Keratinocyte (primary cell): Measurements from ENCODE around the gene IQCK. TPM values are rescaled to one million over a fixed set of nuclear protein-coding genes. Genes with fewer than 3 reads are reported as not detected.

Experiments used
- DNase-seq: peaks from one replicate; pipeline ENCODE4 v3.0.0-alpha.2; 2011; ENCODE audit warnings: low read depth, missing footprints, low spot score
- FAIRE-seq: peaks from 2 replicates; lab custom pipeline; 2011; peaks lifted over from hg19 to GRCh38; lab: Jason Lieb, UNC
- H2AFZ ChIP-seq: 2 replicates; pipeline ENCODE4 v1.6.0; 2012; ENCODE audit warnings: low read length, control low read depth, inconsistent platforms; ENCODE audit not compliant: control insufficient read depth
- H3K27ac ChIP-seq: 2 replicates; pipeline ENCODE4 v1.5.1; 2011; ENCODE audit warnings: low read length; ENCODE audit not compliant: control insufficient read depth, insufficient read depth
- H3K27me3 ChIP-seq: 3 replicates; pipeline ENCODE4 v1.6.0; 2011; ENCODE audit warnings: low read length; ENCODE audit not compliant: control insufficient read depth, insufficient read depth; ENCODE audit errors: extremely low read depth
- H3K36me3 ChIP-seq, 2 experiments: 2 replicates in 1 of 2; 3 replicates in 1 of 2; pipeline ENCODE4 v1.5.1; 2011; ENCODE audit warnings: low read length in 2 of 2, mild to moderate bottlenecking in 1 of 2; ENCODE audit not compliant: control insufficient read depth in 2 of 2, insufficient read depth in 2 of 2; ENCODE audit errors: extremely low read depth in 1 of 2
- H3K4me1 ChIP-seq: 3 replicates; pipeline ENCODE4 v1.5.1; 2011; ENCODE audit warnings: low read length; ENCODE audit not compliant: control insufficient read depth, insufficient read depth; ENCODE audit errors: extremely low read depth
- H3K4me2 ChIP-seq: 3 replicates; pipeline ENCODE4 v1.6.0; 2011; ENCODE audit warnings: low read depth, low read length; ENCODE audit not compliant: control insufficient read depth, insufficient read depth; ENCODE audit errors: extremely low read depth
- H3K4me3 ChIP-seq, 3 experiments: fragments of 200-600 bp in 1 of 3; sonication (generic) in 1 of 3; 2 replicates in 2 of 3; 3 replicates in 1 of 3; pipeline ENCODE4 v1.5.1; 2011 to 2016; ENCODE audit warnings: low read length in 3 of 3, mild to moderate bottlenecking in 3 of 3, control low read depth in 2 of 3, inconsistent platforms in 1 of 3, low read depth in 1 of 3, mixed read lengths in 1 of 3, mixed run types in 1 of 3, moderate library complexity in 1 of 3; ENCODE audit not compliant: control insufficient read depth in 2 of 3, insufficient read depth in 2 of 3; ENCODE audit errors: extremely low read depth in 1 of 3
- H3K79me2 ChIP-seq: 2 replicates; pipeline ENCODE4 v1.6.0; 2012; ENCODE audit warnings: low read length; ENCODE audit not compliant: control insufficient read depth, insufficient read depth
- H3K9ac ChIP-seq: 3 replicates; pipeline ENCODE4 v1.6.0; 2011; ENCODE audit warnings: low read length; ENCODE audit not compliant: control insufficient read depth, insufficient read depth; ENCODE audit errors: extremely low read depth
- H3K9me1 ChIP-seq: 3 replicates; pipeline ENCODE4 v1.6.0; 2011; ENCODE audit warnings: low read length; ENCODE audit not compliant: control insufficient read depth, insufficient read depth; ENCODE audit errors: extremely low read depth
- H3K9me3 ChIP-seq: 2 replicates; pipeline ENCODE4 v1.5.1; 2012; ENCODE audit warnings: low read depth, low read length; ENCODE audit not compliant: control insufficient read depth
- H4K20me1 ChIP-seq: 3 replicates; pipeline ENCODE4 v1.6.0; 2011; ENCODE audit warnings: low read length; ENCODE audit not compliant: control insufficient read depth, insufficient read depth; ENCODE audit errors: extremely low read depth
- CTCF ChIP-seq, 3 experiments: IDR thresholded peaks in 1 of 3; conservative IDR thresholded peaks in 1 of 3; optimal IDR thresholded peaks in 1 of 3; 2 replicates in 2 of 3; 3 replicates in 1 of 3; pipeline versions ENCODE3 to v1.5.1; 2011; ENCODE audit warnings: low read length in 3 of 3, mild to moderate bottlenecking in 3 of 3, moderate library complexity in 2 of 3, control low read depth in 1 of 3, inconsistent platforms in 1 of 3; ENCODE audit not compliant: insufficient read depth in 2 of 3; ENCODE audit errors: extremely low read depth in 1 of 3
- EZH2 ChIP-seq: IDR thresholded peaks from one replicate; pipeline ENCODE4 v1.6.1; 2012; ENCODE audit warnings: inconsistent platforms, mild to moderate bottlenecking, low read length, moderate library complexity
- dilution Hi-C: fragments of 300-500 bp; cut with MboI; formaldehyde crosslinking; loops from one replicate; pipeline ENCODE4 v1.7.0; 2020; ENCODE audit warnings: low sequenced_read_pairs; ENCODE audit not compliant: extremely low pct_ligation_motif_present
- polyA plus RNA-seq, 5 experiments: library from polyadenylated mRNA; depleted of rRNA in 3 of 5; stranded (reverse) in 3 of 5; stranded (forward) in 1 of 5; unstranded in 1 of 5; fragments of >200 nt; gene quantifications; 1 replicate in 1 of 5; 2 replicates in 3 of 5; 3 replicates in 1 of 5; pipeline versions ENCODE4 v1.2.1 to v1.2.3, GENCODE V29; 2011 to 2012; ENCODE audit warnings: missing spikeins in 2 of 5, low read depth in 1 of 5, low replicate concordance in 1 of 5

IQCK gene
- polyA plus RNA-seq, 1 donor (not counting 4 experiments of a cell fraction or from before 2014, with no cell fraction given) = 9.7 TPM

DNA sequence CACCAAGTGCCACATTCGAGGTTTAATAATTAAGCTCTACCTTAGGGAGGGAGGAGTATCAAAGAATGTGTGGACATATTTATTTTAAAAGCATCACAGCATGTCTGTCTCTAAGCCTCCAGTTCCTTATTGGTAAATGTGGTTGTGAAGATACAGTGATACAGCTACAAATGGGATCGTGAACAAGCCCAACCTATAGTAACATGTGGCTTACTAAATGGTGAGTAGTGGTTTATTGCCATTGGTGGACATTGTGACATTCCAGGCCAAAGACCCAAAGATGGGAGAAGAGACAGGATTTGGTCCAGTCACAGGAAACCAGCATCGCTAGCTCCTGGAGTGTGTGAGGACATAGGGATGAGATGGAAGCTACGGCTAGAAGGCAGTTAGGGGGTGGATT is 51.2 kb downstream of the IQCK start:
- DNase-seq = no peak
- Histone ChIP-seq H3K36me3 (no peaks in the 10 kb centered on the region), H3K27me3 (no peaks in the 10 kb centered on the region), H4K20me1 (no peaks in the 10 kb centered on the region), H3K4me3 (no peak overlapping the region), H3K9ac (no peak overlapping the region), H3K79me2 (no peaks in the 10 kb centered on the region), H3K9me3 (no peaks in the 10 kb centered on the region), H2AFZ (no peak overlapping the region), H3K4me1 (no peaks in the 10 kb centered on the region), H3K4me2 (no peak overlapping the region), H3K27ac (no peak overlapping the region), H3K9me1 (no peaks in the 10 kb centered on the region)
- dilution Hi-C loops = no loop called here
- TF ChIP-seq CTCF (optimal IDR thresholded peaks at IDR 0.05 in 1 of 3, IDR thresholded peaks at IDR 0.05 in 1 of 3, conservative IDR thresholded peaks at IDR 0.05 in 1 of 3; ENCODE audit: extremely low read depth in 1 of 3, insufficient read depth in 2 of 3, low read length in 3 of 3) = no peak
- TF ChIP-seq EZH2 = no peak
- FAIRE-seq = no peak

DNA sequence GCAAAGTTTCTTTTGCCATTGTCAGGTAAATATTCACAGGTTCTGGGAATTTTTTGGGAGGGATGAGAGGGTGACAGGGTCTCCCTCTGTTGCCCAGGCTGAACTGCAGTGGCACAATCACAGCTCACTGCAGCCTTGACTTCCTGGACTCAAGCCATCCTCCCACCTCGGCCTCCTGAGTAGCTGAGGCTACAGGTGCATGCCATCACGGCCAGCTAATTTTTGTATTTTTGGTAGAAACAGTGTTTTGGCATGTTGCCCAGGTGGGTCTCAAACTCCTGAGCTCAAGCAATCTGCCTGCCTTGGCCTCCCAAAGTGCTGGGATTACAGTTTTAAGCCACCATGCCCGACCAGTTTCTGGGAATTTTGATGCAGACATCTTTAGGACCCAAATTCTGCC is 53.0 kb downstream of the IQCK start:
- Histone ChIP-seq H3K9me3 (no peaks in the 10 kb centered on the region), H4K20me1 (no peaks in the 10 kb centered on the region), H3K79me2 (no peaks in the 10 kb centered on the region), H2AFZ (no peak overlapping the region), H3K4me3 (no peak overlapping the region), H3K27me3 (no peaks in the 10 kb centered on the region), H3K4me1 (no peaks in the 10 kb centered on the region), H3K9me1 (no peaks in the 10 kb centered on the region), H3K4me2 (no peak overlapping the region), H3K27ac (no peak overlapping the region), H3K9ac (no peak overlapping the region), H3K36me3 (no peaks in the 10 kb centered on the region)
- FAIRE-seq (no peak), DNase-seq (no peak)
- dilution Hi-C loops = no loop called here
- no peak for TF ChIP-seq CTCF (optimal IDR thresholded peaks at IDR 0.05 in 1 of 3, IDR thresholded peaks at IDR 0.05 in 1 of 3, conservative IDR thresholded peaks at IDR 0.05 in 1 of 3; ENCODE audit: extremely low read depth in 1 of 3, insufficient read depth in 2 of 3, low read length in 3 of 3)
- TF ChIP-seq EZH2 = no peak
